ENCODE results near the gene PLA2R1.
"Not testable (repeated sequence)": the region's sequence is repeated elsewhere in the genome, so short reads cannot be mapped to it uniquely, and the experiment has no call there.

Gene PLA2R1

DNA sequence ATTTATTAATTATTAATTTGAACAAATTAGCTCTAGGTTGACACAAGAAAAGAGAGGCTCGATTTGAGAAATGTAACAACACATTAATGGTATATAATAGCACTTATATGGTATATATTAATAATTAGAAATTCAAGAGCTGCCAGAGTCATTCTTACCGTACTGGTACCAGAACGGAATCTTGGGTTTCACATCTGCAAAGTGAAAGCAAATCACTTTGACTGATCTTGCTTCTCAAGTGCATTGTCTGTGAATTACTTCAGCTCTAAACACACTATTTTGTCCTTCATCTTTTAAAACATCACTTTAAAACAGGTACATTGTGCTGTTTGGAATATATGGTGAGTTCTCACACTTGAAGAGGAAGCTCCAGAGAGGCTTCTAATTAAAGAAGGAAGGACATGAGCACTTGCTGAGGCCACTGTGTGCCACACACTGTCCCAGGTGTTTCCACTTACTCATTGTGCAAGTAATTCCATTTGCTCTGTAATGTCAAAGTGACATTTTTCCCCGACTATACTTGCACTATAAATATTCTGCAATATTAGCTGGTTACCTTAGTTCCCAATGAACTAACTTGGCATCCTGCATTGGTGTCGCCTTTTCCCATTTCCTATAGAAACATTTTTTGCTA lies 85.8 kb downstream of the PLA2R1 start:
- FAIRE-seq: no peak

DNA sequence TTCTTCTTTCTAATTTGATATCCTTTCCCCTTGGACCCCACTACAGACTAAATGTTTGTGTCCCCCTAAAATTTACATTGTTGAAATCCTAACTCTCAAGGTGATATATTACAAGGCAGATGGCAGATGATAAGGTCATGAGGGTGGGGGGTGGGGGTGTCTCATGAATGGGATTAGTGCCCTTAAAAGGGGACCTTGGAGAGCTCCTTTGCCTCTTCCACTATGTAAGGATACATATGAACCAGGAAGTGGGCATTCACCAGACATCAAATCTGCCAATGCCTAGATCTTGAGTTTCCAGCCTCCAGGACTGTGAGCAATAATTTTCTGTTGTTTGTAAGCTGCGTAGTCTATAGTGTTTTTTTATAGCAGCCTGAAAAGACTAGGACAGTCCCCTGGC lies 89.1 kb downstream of the PLA2R1 start:
- FAIRE-seq: no peak

DNA sequence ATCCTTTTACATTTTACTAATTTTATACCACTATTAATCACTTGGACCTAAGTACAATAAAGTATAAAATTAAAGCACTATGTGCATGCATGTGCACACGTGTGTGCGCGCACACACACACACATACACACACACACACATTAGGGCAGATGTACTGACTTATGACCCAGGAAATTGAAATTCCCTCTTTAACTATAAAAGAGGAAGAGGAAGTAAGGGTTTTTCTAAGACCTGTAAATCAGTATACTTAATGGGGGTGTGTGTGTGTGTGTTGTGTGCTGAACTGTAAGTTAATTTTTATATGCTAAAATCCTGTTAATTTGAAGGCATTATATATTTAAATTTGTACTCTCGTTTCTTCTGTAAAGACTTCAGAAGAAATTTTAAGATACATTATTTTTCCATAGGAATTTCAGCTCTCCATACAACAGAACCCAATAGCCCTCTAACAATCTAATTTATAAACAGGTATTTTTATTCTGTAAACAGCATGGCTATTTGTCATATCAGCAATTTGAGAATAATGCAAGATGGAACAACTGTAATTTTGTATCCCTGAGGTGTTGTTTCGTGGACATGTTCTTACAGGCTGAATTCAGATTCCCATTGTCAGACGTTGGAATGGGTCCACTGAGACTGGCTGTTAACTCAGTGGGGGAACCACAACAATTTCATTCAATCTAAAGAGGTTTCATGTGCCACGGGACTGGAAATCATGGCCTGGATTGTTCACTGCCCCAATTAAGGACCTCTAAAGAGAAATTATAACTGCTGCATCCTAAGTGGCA lies 90.9 kb downstream of the PLA2R1 start:
- no peak for FAIRE-seq

DNA sequence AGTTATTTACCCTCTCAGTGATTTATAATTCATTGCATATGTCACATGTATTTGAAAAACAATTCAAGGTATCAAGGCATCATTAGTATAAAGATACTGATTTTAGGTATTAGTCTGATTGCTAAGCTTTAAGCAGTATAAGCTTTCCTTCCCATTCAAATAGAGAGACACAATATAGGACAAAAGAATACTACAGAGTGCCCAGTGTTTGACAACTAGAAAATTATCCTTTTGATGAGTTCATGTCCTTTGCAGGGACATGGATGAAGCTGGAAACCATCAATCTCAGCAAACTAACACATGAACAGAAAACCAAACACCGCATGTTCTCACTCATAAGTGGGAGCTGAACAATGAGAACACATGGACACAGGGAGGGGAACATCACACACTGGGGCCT lies 91.9 kb downstream of the PLA2R1 start:
- FAIRE-seq: not testable (repeated sequence)

DNA sequence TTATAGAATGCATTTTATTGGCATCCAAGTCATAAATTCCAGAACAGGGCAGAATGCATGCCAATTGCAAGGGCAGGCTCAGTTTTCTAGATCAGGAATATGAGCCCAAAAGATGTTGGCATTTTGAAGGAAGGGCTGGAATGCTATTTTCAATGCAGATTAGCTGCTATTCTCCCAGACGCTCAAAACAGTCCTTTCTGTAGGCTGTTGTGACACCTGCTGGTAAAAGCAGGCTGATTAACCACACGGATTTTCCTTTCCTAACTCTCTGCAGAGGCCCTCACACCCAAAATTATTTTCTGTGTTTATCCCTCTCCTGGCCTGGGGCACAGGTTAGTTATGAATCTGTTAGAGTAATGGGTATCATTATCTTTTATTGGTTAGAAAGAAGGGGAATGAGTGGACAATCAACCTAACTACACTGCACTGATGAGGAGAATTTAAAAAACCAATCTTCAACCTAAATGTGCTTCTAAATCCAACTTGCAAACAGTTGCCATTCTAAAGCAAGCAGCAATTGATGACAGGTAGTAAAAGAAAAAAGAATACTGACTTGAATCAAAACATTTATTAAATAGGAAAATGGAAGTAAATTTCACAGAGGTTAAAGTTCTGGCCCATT lies 94.0 kb downstream of the PLA2R1 start:
- peak; percentile 69 for FAIRE-seq

DNA sequence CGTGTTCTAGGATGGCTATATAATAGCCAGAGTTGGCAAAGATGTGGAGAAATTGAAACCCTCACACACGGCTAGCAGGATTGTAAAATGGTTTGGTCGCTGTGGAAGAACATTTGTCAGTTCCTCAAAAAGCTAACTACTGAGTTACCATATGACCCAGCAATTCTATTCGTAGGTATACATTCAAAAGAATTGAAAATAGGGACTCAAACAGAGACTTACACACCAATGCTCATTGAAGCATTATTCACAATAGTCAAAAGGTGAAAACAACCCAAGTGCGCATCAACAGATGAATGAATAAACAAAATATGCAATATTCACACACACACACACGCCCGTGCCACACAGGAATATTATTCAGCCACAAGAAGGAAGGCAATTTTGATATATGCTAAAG lies 98.7 kb downstream of the PLA2R1 start:
- FAIRE-seq: no peak

DNA sequence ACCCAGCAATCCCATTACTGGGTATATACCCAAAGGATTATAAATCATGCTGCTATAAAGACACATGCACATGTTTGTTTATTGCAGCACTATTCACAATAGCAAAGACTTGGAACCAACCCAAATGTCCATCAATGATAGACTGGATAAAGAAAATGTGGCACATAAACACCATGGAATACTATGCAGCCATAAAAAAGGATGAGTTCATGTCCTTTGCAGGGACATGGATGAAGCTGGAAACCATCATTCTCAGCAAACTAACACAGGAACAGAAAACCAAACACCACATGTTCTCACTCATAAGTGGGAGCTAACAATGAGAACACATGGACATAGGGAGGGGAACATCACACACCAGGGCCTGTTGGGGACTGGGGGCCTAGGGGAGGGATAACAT lies 99.9 kb downstream of the PLA2R1 start:
- FAIRE-seq: not testable (repeated sequence)

DNA sequence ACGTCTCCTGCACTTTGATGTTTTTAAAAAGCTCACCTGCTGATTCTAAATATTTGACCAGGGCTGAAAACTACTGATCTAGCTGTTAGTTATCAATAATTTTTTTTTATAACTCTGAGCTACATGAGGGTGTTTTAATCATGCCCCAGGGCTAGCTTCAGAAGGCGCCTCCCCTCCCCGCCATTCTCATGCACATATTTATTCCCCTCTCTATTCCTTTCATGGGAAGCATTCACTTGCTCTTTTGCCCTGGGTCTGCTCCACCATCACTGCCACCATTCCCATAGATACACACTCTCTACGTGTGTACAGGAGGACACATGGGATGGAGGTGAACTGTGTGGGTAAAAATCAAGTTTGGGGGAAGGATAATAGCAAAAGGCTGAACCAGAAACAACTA lies 101.0 kb downstream of the PLA2R1 start:
- FAIRE-seq: no peak

DNA sequence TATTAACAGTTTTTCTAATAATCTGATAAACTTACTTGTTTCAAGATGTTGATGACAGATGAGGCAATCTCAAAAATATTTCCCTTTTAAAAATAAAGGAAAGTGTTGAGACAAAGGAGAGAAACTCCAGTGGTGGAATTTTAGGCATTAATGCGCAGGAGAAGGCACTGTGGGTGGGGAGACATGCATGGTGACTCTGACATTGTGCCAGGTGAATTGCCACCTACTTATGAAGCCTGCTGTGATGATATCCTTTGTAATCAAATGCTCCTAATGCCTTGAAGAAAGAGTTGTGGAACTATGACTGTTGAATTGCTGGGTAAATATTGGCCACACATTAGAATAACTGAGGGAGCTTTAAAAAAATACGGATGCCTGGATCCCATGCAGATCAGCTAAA lies 101.4 kb downstream of the PLA2R1 start:
- FAIRE-seq: no peak

DNA sequence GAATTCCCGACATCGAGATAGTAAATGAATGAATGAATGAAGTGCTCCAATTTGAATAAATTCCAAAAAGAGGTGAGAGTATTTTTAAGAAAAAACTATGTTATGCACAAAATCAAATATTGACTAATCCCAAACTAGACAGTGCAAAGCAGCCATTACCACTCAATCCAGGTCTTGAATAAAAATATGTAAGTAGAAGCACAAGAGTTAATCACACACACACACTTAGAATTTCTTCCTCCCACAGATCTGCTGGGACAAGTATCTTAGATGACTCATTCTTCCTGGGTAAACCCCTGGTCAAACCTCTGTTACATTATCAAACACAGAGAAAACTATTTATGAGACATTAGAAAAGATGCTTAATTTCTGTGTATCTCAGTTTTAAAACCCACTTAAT lies 102.0 kb downstream of the PLA2R1 start:
- FAIRE-seq: no peak

DNA sequence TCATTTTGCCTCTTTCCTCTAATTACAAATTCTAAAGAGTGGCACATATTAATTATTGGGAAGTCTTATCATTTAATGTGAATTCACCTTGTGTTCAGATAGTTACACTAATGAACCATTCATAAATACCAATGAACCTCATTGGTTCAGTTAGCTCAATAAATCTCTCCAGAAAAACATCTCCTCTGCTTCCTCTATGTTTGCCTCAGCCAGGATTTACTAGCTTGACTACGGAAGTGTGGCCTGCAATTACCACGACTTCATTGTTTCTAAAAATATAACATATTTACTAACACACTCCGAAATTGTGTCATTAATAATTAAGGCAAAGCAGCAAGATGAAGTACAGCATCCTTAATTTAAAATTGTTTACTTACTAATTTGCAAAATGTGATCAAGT lies 103.3 kb downstream of the PLA2R1 start:
- FAIRE-seq: no peak

DNA sequence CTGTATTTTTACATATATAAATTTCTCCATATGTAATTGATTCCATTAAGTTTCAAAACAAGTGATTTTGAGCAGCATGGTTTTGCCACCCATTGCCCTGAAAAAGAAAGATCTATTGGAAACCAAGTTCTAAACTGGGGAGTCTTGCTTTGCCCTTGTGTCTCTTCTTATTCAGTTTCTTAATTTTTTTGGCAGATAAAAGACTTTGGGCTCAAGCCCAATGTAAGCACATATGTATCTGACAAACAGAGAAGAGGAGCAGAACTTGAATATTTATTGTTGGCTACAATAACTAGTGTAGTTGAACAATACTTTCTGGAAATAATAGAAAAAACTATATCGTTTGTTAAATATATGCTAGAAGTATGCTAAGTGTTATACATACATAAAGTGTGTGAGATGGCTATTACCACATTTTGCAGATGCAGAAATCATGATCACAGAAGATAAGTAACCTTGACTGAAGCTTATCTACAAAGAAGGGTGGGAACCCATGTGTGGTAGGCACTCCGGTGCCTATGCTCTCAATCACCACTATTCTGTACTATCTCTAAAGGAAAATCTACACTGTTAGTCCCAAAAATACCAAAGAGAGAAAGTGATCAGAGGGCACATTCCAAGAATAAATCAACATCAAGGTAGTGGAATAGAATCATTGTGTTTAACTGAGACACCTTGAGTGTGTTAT lies 109.1 kb downstream of the PLA2R1 start:
- no peak for FAIRE-seq

DNA sequence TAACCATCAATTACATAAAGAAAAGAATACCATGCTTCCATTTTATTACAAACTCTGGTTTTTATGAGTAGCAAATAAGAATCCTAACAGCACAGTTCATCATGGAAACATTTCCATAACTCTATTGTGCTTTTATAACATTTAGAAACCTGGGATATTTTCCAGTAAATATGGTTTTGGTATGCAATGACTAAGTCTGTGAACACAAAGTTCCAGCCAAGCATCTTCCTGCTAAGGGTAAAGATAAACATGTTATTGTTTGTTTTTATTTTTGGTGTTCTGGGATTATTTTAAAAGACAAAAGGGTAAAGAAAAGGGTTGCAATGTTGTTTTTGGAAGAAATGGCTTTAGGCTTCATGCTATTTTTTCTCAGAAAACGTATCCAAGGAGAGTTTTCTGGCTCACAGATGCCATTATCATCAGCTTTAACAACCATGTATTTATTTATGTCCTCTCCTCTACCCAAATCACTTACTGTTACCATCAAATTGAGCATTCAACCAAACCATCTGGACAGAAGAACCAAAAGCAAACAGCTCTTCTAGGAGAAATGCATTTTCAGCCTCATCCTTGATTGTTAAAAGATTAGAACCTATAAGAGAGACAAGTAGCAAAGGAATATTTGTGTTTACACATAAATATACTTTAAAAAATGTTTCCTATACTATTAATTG lies 116.0 kb downstream of the PLA2R1 start:
- FAIRE-seq: peak; percentile 41

DNA sequence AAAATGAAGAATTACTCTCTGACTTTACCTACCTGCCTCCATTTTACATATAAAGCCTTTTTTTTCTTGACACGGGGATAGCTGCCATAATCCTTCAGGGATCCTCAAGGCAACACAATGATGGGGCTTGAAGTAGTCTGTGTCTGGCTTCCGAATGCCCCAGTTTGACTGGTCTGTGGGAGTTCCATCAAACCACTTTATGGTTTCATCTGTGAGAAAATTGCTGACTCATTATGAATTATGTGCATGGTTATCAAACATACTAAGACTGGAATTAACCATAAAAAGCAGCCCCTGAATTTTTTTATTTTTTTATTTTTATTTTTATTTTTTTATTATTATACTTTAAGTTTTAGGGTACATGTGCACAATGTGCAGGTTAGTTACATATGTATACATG lies 117.5 kb downstream of the PLA2R1 start:
- FAIRE-seq: no peak

DNA sequence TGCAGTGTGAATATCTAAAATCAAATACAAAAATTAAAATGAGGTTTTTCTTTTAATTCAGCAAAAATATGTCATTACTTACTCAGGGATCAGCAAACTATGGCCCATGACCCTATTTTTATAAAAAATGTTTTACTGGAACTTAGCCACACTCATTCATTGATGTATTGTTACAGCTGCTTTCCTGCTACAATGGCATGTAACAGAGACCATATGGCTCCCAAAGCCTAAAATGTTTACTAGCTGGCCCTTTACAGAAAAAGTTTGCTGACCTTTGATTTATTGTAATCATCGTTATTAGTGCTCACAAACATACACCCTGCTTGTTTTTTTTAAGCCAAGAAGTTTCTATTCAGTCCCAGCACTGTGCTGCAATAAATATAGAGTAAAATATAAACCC lies 120.3 kb downstream of the PLA2R1 start:
- FAIRE-seq: no peak

DNA sequence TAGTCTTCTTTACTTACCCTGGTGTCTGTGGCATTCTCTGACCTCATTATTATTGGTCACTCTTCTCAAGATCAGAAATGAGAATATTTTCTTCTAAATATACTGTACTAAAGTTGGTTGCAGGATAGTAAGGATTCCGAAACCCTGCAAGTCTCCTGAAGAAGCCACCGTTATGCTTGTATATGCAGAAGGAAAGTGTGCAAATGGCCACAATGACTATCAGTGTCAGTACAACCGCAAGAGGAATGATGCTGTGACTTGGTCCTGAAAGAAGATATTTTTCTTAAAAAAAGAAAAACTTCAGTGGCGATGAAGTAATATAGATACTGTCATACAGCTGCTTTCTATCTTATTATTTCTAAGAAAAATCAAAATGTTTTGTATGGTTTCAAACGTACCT lies 120.7 kb downstream of the PLA2R1 start:
- no peak for FAIRE-seq

DNA sequence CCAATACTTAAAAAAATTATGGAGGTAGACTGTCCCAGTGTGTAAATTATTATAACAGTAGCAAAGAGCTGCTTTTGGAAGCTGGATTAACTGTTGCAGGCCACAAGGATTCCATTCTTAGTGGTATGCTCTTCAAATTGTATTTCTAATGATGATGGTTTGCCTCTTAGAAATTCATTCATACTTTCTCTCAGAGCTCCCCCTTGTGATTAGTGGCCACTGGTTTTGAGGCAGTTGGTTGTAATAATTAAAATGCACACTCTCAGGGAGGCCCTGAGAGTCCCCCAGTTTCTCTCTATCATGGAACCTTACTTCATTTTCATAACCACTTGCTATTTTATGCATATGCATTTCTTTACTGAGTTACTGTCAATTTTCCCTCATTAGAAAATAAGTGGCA lies 122.5 kb downstream of the PLA2R1 start:
- FAIRE-seq: no peak

DNA sequence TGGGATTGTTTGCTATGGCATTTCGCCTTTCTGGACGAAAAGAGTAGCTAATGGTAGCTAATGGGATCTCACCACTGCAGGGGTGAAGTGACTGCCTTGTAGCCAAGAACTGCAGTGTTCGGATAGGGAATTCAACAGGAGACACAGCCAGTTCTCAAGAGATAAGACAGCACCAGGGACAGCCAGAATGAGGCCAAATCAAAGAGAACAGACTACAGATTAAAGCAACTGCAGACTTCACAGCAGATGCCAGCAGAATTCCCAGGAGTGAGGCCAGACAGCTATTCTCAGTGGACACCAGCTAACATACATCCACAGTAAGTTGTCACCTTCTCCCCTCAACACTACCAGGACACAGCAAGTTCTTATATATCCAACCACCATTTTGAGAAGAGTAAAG lies 124.0 kb downstream of the PLA2R1 start:
- no peak for FAIRE-seq

DNA sequence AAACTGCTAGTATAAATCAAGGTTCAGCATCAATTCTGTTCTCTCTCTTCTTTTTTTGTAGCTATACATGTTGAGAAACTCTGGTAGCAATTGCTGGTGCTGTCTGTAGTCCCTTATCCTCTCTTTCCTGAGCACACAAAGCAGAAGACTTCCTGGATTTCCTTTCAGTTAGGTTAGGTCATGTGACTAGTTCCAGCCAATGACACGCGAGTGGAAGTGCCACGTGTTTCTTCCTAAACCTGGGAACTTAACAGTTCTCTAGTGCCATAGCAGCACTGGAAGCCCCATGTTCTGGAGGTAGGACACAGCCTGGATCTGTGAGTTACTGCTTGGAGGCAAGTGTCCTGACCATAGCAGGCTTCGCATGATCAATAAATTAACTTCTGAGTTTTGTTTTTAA lies 125.9 kb downstream of the PLA2R1 start:
- FAIRE-seq: no peak

DNA sequence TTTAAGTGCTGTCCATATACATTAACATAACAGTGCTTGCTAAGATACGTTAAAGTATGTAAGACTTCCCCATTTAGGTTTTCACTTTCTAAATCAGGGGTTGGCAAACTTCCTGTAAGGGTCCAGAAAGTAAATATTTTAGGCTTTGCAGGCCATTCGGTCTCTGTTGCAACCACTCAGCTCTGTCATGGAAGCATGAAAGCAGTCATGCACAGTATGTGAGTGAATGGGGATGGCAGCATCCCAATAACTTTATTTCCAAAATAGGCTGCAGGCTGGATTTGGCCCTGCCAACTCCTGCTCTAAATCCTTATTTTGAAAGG lies 128.7 kb downstream of the PLA2R1 start:
- no peak for FAIRE-seq

DNA sequence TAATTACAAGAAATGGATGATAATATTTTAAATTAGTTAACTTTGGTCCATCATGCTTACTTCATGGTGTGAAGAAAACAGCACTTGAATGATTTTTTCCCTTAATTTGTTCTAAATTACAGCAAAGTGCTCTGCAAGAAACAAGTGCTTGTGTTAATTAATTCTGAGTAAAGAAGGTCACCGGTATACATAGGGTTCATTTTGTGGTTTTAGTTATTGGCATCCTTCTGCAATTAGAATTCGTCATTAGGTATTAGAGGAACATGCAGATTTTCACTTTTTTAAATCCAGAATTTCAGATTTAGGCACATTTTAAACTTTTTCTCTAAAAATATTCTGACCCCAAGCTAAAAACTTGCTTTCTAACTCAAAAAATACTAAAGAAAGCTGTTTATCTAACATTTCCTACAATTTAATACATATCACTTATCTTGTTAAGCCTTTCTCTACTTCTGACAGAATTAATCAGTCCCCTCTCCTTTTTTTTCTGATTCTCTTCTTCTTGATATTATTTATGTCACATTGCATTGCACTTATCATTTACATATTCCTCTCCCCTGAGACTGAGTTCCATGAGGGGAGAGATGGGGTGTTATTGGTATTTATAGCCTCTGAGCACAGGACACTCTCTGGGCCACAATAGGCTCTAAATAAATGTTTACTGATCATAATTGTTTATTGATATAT lies 129.2 kb downstream of the PLA2R1 start:
- no peak for FAIRE-seq

DNA sequence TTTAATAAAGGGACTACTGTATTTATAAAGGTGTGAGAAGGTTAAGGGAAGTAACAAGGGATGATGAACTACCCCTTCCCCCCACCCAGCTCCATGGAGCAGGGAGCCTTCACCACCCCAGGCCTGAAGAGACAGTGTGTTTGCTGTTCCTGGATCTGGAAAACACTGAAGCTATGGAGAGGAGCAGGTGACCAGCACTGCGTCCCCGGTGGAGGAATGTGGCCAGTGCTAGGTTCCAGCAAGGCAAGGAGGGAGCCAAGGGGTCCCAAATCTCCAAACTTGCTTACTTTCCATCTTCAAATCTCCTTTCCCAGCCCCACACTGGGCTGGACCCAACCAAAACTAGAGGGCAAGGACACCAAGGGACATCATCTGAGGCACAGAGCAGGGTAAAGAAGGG lies 135.7 kb downstream of the PLA2R1 start:
- FAIRE-seq: no peak

DNA sequence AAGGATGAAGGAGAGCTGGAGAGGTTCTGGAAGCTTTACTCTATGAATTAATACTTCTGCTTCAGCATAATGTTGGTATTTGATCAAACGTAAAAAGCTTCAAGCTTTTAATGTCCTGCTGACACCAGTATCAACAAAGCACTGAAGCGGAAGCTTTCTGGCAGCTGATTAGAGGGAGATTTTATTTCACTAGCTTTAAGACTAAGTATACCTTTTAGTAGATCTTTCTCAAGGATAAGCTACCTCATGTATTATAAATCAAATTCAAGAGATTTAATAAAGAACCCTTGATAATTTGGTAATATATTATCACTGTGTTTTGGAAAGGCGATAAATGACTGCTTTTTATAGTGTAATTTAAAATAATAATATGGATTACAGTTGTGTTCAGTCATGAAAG lies 136.4 kb downstream of the PLA2R1 start:
- no peak for FAIRE-seq
